KMS-11 (cell line): Measurements from ENCODE around the gene EPHB6.

Source experiments
- H2AFZ ChIP-seq: fragments of 200-600 bp; sonication (generic); 2 replicates; pipeline ENCODE4 v1.6.1; 2016; ENCODE audit warnings: antibody characterized with exemption, mixed run types, low read depth
- H3K27ac ChIP-seq: fragments of 200-600 bp; sonication (generic); 2 replicates; pipeline ENCODE4 v1.6.1; 2016; ENCODE audit warnings: mild to moderate bottlenecking, mixed run types
- H3K27me3 ChIP-seq: fragments of 200-600 bp; sonication (generic); 2 replicates; pipeline ENCODE4 v1.6.1; 2017; ENCODE audit warnings: mild to moderate bottlenecking, low read depth, mixed run types, moderate library complexity; ENCODE audit not compliant: insufficient read depth
- H3K36me3 ChIP-seq: fragments of 200-600 bp; sonication (generic); 2 replicates; pipeline ENCODE4 v1.6.1; 2017; ENCODE audit warnings: mild to moderate bottlenecking, mixed run types; ENCODE audit not compliant: insufficient read depth
- H3K4me1 ChIP-seq: fragments of 200-600 bp; sonication (generic); 2 replicates; pipeline ENCODE4 v1.6.1; 2016; ENCODE audit warnings: mild to moderate bottlenecking, low read depth, mixed run types; ENCODE audit not compliant: poor library complexity, severe bottlenecking
- H3K4me2 ChIP-seq: fragments of 200-600 bp; sonication (generic); 2 replicates; pipeline ENCODE4 v1.7.0; 2016; ENCODE audit warnings: mild to moderate bottlenecking, mixed run types
- H3K4me3 ChIP-seq: fragments of 200-600 bp; sonication (generic); IDR thresholded peaks from 2 replicates; pipeline ENCODE4 v1.6.1; 2017; ENCODE audit warnings: low read depth, low read length, mixed read lengths; ENCODE audit not compliant: insufficient read depth
- H3K79me2 ChIP-seq: fragments of 200-600 bp; sonication (generic); 2 replicates; pipeline ENCODE4 v1.6.1; 2016; ENCODE audit warnings: low read depth, mixed run types; ENCODE audit not compliant: insufficient read depth
- H3K9ac ChIP-seq: fragments of 200-600 bp; sonication (generic); 2 replicates; pipeline ENCODE4 v1.6.1; 2016; ENCODE audit warnings: mild to moderate bottlenecking, mixed run types
- H4K20me1 ChIP-seq: fragments of 200-600 bp; sonication (generic); 2 replicates; pipeline ENCODE4 v1.6.1; 2016; ENCODE audit warnings: mild to moderate bottlenecking, mixed run types; ENCODE audit not compliant: insufficient read depth
- TF ChIP-seq, protein P1 (sequence below): fragments of 200-600 bp; sonication (generic); conservative IDR thresholded peaks from 2 replicates; pipeline ENCODE4 v1.6.1; 2017; ENCODE audit warnings: low read depth, mild to moderate bottlenecking, antibody characterized with exemption, low read length, moderate library complexity, mixed read lengths

Gene EPHB6

DNA sequence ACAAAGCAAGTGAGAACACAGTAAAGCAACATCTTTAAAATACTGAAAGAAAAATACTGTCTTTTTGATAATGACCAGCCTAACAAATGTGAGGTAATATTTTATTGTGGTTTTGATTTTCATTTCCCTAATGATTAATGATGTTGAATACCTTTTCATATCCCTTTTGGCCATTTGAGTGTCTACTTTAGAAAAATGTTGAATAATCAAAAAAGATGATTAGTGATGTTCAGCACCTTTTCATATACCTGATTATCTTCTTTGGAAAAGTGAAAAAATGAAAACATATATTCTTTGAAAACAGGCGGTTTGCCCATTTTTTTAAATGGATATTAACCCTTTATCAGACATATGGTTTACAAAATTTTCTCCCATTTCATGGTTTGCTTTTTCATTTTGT, 32.2 kb upstream of the EPHB6 start:
- H3K79me2 ChIP-seq, result no peaks in the 10 kb centered on the region
- TF ChIP-seq, protein P1, sequence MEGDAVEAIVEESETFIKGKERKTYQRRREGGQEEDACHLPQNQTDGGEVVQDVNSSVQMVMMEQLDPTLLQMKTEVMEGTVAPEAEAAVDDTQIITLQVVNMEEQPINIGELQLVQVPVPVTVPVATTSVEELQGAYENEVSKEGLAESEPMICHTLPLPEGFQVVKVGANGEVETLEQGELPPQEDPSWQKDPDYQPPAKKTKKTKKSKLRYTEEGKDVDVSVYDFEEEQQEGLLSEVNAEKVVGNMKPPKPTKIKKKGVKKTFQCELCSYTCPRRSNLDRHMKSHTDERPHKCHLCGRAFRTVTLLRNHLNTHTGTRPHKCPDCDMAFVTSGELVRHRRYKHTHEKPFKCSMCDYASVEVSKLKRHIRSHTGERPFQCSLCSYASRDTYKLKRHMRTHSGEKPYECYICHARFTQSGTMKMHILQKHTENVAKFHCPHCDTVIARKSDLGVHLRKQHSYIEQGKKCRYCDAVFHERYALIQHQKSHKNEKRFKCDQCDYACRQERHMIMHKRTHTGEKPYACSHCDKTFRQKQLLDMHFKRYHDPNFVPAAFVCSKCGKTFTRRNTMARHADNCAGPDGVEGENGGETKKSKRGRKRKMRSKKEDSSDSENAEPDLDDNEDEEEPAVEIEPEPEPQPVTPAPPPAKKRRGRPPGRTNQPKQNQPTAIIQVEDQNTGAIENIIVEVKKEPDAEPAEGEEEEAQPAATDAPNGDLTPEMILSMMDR, result no peak

DNA sequence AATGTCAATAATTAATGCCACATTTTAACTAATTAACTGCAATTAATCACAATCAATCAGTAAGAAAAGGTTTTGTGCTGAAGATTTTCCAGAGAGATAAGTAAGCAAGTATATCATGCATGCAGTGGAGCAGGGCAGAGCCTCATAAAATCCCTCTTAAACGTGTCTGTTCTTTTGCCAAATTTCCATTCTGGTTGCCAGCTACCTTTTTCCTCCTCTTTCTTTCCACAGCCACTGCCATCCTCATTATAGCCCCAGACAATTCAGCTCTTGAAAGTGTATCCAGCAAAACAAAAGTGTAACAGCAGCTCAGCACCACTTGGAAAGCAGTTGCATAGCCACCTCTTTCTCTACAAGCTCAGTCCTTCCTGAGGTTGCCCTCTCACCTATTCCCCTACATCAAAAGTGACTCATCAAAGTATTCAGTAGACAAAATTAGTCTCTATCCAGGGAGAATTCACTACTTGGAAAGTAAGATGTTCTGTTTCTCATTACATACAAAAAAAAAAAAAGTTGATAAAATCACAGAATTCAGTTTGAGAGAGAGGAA, 26.9 kb upstream of the EPHB6 start:
- Histone ChIP-seq H4K20me1 (no peaks in the 10 kb centered on the region), H3K4me3 (no peak overlapping the region), H3K4me2 (no peak overlapping the region), H3K27ac (no peak overlapping the region), H3K36me3 (no peaks in the 10 kb centered on the region), H3K79me2 (no peaks in the 10 kb centered on the region), H2AFZ (no peak overlapping the region), H3K27me3 (no peaks in the 10 kb centered on the region), H3K4me1 (no peaks in the 10 kb centered on the region), H3K9ac (no peak overlapping the region)
- TF ChIP-seq, protein P1, result no peak

More for the DNA sequence above, 32.2 kb upstream of the EPHB6 start:
- Histone ChIP-seq H2AFZ (no peak overlapping the region), H3K9ac (no peak overlapping the region), H4K20me1 (no peaks in the 10 kb centered on the region), H3K27me3 (no peaks in the 10 kb centered on the region), H3K4me2 (no peak overlapping the region), H3K36me3 (no peaks in the 10 kb centered on the region), H3K4me3 (no peak overlapping the region), H3K27ac (no peak overlapping the region), H3K4me1 (no peaks in the 10 kb centered on the region)

DNA sequence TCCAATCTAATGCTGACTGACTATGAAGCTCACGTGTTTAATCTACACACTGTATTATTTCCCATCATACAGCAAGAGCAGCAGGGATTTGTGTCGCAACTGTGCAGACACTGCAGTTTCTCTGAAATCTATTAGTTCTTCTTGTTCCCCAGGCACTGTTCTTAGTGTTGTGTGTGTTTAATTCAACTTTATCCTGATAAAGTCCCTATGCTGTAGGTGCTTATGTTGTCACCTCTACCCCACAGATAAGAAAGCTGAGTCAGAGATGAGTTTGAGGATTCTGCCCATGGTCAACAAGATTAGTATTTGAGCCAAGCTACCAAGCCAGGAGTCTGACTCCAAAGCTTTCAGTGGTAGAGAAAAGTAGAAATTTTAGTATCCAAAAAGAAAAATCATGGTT, 22.5 kb upstream of the EPHB6 start:
- H2AFZ ChIP-seq, result no peak overlapping the region
- no peak overlapping the region for H3K4me2 ChIP-seq
- no peaks in the 10 kb centered on the region for H3K36me3 ChIP-seq
- no peak overlapping the region for H3K9ac ChIP-seq
- no peaks in the 10 kb centered on the region for H3K79me2 ChIP-seq
- no peak overlapping the region for H3K27ac ChIP-seq
- TF ChIP-seq, protein P1, result no peak
- H3K4me1 ChIP-seq, result no peaks in the 10 kb centered on the region
- H3K27me3 ChIP-seq, result no peaks in the 10 kb centered on the region
- H4K20me1 ChIP-seq, result no peaks in the 10 kb centered on the region
- no peak overlapping the region for H3K4me3 ChIP-seq

DNA sequence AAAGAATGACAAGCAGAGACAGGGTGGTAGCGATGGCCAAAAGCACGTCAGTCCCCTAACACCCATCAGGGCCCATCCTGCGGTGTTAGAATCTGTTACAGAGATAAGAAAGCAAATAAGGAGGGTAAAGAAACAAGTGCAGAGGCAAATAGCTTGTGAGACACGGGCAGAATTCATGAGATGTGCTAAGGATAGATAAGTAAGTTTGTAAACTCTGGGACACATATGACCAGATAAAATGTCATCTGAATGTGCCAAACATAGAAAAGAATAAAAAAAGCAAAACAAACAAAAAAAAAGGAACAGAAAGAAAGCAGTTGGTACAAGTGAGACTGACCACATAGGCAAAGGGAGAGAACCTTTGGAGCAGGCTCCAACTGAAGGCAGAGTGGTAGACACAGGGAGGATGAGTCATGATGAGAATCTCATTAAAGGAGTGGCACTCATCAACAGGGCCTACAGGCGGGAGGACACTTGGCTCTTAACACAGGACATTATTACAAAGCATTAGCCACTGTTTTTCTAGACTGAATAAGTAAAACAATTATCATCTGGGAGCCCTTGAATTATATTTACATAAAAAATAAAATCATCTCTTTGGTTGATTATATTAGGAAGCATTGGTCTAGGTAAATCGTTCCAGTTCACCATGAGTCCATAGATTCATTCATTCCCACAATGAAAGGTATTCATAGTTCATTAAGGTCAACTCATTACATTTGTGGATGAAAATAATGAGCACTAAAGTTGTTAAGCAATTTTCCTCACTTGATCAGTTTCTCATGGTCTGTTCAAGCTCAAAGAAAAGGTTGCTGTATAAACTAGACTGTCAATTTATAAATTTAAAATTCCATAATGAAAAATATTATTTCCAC, 21.5 kb upstream of the EPHB6 start:
- no peak overlapping the region for H3K4me3 ChIP-seq
- H3K36me3 ChIP-seq, result no peaks in the 10 kb centered on the region
- no peak overlapping the region for H3K27ac ChIP-seq
- H2AFZ ChIP-seq, result no peak overlapping the region
- H3K27me3 ChIP-seq, result no peaks in the 10 kb centered on the region
- no peak overlapping the region for H3K4me2 ChIP-seq
- TF ChIP-seq, protein P1, result no peak
- H4K20me1 ChIP-seq, result no peaks in the 10 kb centered on the region
- no peaks in the 10 kb centered on the region for H3K79me2 ChIP-seq
- H3K4me1 ChIP-seq, result no peaks in the 10 kb centered on the region
- H3K9ac ChIP-seq, result no peak overlapping the region
